ENCODE data around the gene PHF1. TPM values are rescaled to one million over a fixed set of nuclear protein-coding genes. Genes with fewer than 3 reads are reported as not detected.

The PHF1 gene
- total RNA-seq, 1 donor = 78.5 TPM

DNA sequence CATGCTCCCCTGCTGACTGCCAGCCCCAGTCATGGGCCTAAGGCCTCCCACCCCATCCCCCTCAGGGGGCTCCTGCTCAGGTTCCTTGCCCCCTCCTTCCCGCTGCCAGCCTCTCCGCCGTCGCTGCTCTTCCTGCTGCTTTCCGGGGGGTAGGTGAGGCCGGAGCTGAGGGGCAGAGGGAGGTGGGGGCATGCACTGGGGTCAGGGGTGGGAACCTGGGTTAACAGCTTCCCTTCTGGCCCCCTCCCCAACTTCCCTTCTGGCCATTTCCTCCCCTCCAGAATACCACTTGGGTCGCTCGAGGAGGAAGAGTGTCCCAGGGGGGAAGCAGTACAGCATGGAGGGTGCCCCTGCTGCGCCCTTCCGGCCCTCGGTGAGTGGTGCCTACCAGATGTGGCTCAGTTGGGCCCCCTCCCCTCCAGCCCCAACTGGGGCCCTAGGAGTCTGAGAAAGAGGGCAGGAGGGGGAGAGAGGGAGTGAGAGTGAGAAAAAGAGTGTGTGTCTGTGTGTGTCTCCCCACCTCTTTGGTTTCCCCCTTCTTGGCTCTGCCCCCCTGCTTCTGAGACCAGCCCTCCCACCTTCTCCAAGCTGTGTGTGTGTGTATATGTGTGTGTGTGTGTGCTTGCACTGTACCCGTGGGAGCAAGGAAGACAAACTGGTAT, 21.2 kb downstream of the PHF1 start:
- peaks cover 56% of the 10 kb centered on the region for H3K4me1 ChIP-seq (ENCODE audit: insufficient read depth, low read length)
- no peak overlapping the region for H3K4me3 ChIP-seq (ENCODE audit: low read length)

DNA sequence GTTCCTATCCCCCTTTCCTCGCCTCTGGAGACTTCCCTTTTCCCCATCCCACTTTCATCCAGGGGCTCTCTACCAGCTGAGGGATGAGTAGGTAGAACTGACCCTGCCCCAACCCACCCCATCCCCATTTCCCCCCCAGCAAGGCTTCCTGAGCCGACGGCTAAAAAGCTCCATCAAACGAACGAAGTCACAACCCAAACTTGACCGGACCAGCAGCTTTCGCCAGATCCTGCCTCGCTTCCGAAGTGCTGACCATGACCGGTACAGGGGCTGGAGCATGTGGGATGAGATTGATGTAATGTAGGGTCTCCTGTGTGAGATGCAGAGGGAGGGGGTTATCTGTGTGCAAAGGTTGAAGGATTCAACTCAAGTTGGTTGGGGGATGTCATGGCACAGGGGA, 21.7 kb downstream of the PHF1 start:
- no peaks in the 10 kb centered on the region for H3K27me3 ChIP-seq (ENCODE audit: insufficient read depth, low read length)
- peaks cover 51% of the 10 kb centered on the region for H3K4me1 ChIP-seq (ENCODE audit: insufficient read depth, low read length)
- H3K9me3 ChIP-seq (ENCODE audit: low read depth, low read length) = no peaks in the 10 kb centered on the region
- H3K4me3 ChIP-seq (ENCODE audit: low read length) = no peak overlapping the region

More for the DNA sequence above, 21.2 kb downstream of the PHF1 start:
- Histone ChIP-seq H3K9me3 (ENCODE audit: low read depth, low read length) (no peaks in the 10 kb centered on the region), H3K27me3 (ENCODE audit: insufficient read depth, low read length) (no peaks in the 10 kb centered on the region)

DNA sequence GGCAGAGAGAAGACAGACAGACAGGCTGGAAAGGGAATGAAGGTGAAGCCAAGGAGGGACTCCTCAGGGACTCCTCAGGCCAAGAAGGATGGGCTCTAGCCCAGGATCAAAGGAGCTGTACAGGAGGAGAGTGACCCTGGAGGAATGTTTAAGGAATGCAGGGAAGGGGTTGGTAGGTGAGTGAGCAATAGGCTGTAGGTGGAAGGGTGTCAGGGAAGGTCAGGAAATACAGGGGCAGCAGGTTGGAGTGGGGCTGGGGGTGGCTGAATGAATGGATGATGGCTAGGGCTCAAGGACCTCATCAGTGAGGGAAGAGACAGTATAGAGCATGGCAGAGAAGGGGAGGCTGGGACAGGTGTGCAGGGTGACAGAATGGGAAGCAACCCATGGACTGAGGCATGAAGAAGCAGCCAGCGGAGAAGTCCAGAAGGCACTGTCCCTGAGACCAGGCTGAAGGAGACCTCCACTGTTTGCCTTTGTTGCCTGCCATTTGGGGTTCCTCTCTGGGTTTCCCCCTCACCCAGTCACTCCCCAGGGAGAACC, 22.3 kb downstream of the PHF1 start:
- Histone ChIP-seq H3K4me1 (ENCODE audit: insufficient read depth, low read length) (peaks cover 49% of the 10 kb centered on the region), H3K27me3 (ENCODE audit: insufficient read depth, low read length) (no peaks in the 10 kb centered on the region), H3K4me3 (ENCODE audit: low read length) (no peak overlapping the region)

DNA sequence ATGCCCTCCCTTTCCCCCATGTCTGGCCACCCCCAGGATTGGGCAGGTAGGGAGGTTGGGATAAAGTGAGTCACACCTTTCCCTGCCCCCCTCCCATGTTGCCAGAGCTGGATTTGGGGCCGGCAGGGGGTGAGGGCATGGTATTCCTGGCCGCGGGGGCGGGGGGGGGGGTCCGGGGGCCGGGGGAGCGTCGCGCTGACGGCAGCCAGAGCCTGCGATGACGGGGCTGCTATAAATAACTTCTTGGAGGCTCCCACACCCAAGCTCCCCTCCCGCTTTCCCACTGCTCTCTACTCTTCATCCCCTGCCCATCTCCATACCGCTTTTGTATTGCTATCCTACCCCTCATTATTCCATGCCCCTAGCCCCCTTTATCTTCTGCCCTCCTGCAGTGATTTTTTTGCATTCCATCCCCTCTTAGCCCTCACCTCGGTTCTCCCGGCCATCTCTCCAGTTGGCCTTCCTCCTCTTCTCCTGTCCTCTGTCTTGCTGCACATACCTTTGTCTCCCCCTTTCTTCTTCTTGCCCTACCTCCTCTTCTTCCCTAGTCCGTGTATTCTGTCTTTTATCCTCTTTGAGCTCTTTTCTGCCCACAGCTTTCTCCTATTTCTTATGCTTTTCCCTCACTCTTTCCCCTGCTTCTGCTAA, 22.9 kb downstream of the PHF1 start:
- H3K9me3 ChIP-seq (ENCODE audit: low read depth, low read length) = no peaks in the 10 kb centered on the region
- peaks cover 44% of the 10 kb centered on the region for H3K4me1 ChIP-seq (ENCODE audit: insufficient read depth, low read length)
- no peaks in the 10 kb centered on the region for H3K27me3 ChIP-seq (ENCODE audit: insufficient read depth, low read length)
- H3K4me3 ChIP-seq (ENCODE audit: low read length) = no peak overlapping the region

More for the DNA sequence above, 22.3 kb downstream of the PHF1 start:
- no peaks in the 10 kb centered on the region for H3K9me3 ChIP-seq (ENCODE audit: low read depth, low read length)

DNA sequence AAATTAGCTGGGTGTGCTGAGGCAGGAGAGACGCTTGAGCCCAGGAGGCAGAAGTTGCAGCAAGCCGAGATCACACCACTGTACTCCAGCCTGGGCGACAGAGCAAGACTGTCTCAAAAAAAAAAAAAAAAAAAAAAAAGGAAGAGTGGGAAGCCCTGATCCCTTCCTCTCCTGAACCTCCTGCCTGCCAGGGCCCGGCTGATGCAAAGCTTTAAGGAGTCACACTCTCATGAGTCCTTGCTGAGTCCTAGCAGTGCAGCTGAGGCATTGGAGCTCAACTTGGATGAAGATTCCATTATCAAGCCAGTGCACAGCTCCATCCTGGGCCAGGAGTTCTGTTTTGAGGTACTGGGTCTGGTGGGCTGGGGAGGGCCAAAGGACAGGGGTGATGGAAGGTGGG, 24.1 kb downstream of the PHF1 start:
- Histone ChIP-seq H3K9me3 (ENCODE audit: low read depth, low read length) (no peaks in the 10 kb centered on the region), H3K4me3 (ENCODE audit: low read length) (no peak overlapping the region), H3K4me1 (ENCODE audit: insufficient read depth, low read length) (peaks cover 34% of the 10 kb centered on the region), H3K27me3 (ENCODE audit: insufficient read depth, low read length) (no peaks in the 10 kb centered on the region)

DNA sequence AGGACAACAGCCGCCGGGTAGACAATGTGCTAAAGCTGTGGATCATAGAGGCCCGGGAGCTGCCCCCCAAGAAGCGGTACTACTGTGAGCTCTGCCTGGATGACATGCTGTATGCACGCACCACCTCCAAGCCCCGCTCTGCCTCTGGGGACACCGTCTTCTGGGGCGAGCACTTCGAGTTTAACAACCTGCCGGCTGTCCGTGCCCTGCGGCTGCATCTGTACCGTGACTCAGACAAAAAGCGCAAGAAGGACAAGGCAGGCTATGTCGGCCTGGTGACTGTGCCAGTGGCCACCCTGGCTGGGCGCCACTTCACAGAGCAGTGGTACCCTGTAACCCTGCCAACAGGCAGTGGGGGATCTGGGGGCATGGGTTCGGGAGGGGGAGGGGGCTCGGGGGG, 26.9 kb downstream of the PHF1 start:
- Histone ChIP-seq H3K9me3 (ENCODE audit: low read depth, low read length) (no peaks in the 10 kb centered on the region), H3K27me3 (ENCODE audit: insufficient read depth, low read length) (no peaks in the 10 kb centered on the region), H3K4me1 (ENCODE audit: insufficient read depth, low read length) (peaks cover 7% of the 10 kb centered on the region), H3K4me3 (ENCODE audit: low read length) (no peak overlapping the region)

DNA sequence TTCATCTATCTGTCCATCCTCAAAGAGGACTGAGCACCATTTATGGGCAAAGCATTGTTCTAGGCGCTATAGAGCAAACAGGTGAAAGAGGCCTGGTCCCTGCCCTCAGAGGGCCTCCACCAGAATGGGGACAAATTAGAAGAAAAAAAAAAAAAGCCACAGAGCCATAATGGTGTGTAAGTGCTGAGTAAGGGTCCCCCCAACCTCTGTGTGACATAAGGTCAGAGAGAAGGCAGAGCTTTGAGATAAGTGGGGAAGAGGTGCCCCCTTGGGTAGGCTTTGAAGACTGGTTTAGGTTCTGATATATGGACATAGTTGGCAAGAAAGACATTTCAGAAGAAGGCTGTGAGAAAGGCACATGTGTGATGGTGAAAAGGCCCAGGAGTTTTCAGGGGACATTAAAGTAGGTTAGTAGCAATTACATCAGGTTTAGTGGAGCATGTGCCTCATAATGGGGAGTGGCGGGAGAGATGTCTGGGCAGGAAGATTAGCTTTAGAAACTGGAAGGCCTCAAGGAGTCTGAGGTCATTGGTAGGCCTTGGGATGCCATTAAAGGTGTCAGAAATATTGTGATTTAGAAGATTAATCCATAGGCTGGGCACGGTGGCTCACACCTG, 28.3 kb downstream of the PHF1 start:
- H3K27me3 ChIP-seq (ENCODE audit: insufficient read depth, low read length) = no peaks in the 10 kb centered on the region
- peaks cover 2% of the 10 kb centered on the region for H3K4me1 ChIP-seq (ENCODE audit: insufficient read depth, low read length)
- H3K9me3 ChIP-seq (ENCODE audit: low read depth, low read length) = no peaks in the 10 kb centered on the region
- H3K4me3 ChIP-seq (ENCODE audit: low read length) = no peak overlapping the region

DNA sequence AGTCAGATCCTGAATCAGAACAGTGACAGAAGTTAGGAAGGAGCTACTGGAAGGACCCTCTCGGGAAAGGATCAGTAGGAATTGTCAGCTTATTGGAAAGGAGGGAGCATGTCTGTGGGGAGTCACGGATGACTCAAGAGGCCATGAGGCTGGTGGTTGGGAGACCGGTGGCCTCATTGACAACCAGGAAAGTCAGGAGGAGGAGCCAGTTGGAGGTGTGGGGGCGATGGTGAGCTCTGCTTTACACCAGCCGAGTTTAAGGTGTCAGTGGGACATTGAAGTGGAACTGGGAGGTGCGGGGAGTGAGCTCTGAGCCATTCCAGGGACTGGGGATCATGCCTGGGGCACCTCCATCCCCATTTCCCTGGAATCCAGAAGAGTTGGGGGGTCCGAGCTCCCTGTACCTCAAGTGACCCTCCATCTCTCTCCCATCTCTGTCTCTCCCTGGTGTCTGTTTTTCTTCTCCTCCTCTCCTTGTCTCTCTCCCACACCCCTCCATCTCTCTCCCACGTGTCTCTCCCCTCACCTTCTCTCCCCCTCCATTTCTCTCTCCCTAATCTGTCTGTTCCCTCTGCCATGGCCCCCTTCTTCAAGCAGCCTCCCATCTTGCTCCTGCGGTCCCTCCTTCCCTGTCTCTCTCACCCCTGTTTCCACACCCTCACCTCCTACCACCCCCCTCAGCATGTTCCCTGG, 29.3 kb downstream of the PHF1 start:
- no peaks in the 10 kb centered on the region for H3K27me3 ChIP-seq (ENCODE audit: insufficient read depth, low read length)
- peaks cover 12% of the 10 kb centered on the region for H3K4me1 ChIP-seq (ENCODE audit: insufficient read depth, low read length)
- H3K9me3 ChIP-seq (ENCODE audit: low read depth, low read length) = no peaks in the 10 kb centered on the region
- H3K4me3 ChIP-seq (ENCODE audit: low read length) = no peak overlapping the region

DNA sequence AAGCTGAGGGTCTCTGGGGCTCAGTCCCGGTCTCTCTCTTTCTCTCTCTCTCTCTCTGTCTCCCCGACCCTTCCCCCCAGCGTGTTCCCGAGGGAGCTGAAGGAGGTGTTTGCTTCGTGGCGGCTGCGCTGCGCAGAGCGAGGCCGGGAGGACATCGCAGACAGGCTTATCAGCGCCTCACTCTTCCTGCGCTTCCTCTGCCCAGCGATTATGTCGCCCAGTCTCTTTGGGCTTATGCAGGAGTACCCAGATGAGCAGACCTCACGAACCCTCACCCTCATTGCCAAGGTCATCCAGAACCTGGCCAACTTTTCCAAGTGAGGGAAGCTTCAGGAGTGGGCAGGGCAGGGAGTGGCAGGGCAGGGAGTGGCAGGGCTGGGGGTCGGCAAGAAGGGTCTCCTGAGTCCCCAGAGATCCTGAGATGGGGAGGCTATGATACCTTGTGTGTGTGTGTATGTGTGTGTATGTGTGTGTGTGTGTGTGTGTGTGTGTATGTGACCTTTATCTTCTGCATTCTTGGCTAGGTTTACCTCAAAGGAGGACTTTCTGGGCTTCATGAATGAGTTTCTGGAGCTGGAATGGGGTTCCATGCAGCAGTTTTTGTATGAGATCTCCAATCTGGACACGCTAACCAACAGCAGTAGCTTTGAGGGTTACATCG, 30.0 kb downstream of the PHF1 start:
- peaks cover 19% of the 10 kb centered on the region for H3K4me1 ChIP-seq (ENCODE audit: insufficient read depth, low read length)
- H3K27me3 ChIP-seq (ENCODE audit: insufficient read depth, low read length) = no peaks in the 10 kb centered on the region
- no peak overlapping the region for H3K4me3 ChIP-seq (ENCODE audit: low read length)
- H3K9me3 ChIP-seq (ENCODE audit: low read depth, low read length) = no peaks in the 10 kb centered on the region

DNA sequence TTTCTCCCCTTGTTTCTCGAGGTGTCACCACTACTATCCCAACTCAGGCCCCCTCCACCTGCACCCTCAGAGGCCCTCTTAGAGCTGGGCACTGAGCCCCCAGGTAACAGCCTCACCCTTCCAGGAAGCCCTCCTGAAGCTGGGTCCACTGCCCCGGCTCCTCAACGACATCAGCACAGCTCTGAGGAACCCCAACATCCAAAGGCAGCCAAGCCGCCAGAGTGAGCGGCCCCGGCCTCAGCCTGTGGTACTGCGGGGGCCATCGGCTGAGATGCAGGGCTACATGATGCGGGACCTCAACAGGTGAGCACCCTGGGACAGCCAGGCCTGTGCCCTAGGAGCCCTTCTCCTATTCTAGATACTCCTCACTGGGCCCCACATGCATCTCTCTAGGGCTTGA, 30.6 kb downstream of the PHF1 start:
- H3K27me3 ChIP-seq (ENCODE audit: insufficient read depth, low read length) = no peaks in the 10 kb centered on the region
- no peak overlapping the region for H3K4me3 ChIP-seq (ENCODE audit: low read length)
- peaks cover 26% of the 10 kb centered on the region for H3K4me1 ChIP-seq (ENCODE audit: insufficient read depth, low read length)

DNA sequence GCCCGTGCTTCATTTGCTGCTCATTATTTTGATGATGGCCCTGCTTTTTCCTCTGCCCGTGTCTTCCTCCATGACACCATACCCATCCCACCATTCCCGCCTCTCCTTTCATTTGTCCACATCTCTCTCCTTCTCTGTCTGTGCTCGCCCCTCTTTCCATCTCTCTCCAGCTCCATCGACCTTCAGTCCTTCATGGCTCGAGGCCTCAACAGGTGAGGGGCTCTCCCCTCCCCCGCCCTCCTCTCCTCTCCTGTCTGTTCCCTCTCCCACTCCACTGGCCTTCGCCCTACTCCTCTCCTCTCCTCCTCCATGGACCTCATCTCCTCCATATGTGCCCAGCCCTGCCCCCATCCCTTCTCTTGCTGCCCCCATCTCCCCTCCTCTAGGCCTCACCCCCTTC, 31.5 kb downstream of the PHF1 start:
- no peaks in the 10 kb centered on the region for H3K27me3 ChIP-seq (ENCODE audit: insufficient read depth, low read length)
- H3K4me3 ChIP-seq (ENCODE audit: low read length) = no peak overlapping the region
- H3K9me3 ChIP-seq (ENCODE audit: low read depth, low read length) = no peaks in the 10 kb centered on the region

More for the DNA sequence above, 30.6 kb downstream of the PHF1 start:
- H3K9me3 ChIP-seq (ENCODE audit: low read depth, low read length) = no peaks in the 10 kb centered on the region

DNA sequence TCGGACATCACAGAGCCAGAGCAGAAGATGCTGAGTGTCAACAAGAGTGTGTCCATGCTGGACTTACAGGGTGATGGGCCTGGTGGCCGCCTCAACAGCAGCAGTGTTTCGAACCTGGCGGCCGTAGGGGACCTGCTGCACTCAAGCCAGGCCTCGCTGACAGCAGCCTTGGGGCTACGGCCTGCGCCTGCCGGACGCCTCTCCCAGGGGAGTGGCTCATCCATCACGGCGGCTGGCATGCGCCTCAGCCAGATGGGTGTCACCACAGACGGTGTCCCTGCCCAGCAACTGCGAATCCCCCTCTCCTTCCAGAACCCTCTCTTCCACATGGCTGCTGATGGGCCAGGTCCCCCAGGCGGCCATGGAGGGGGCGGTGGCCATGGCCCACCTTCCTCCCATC, 32.2 kb downstream of the PHF1 start:
- Histone ChIP-seq H3K9me3 (ENCODE audit: low read depth, low read length) (no peaks in the 10 kb centered on the region), H3K4me1 (ENCODE audit: insufficient read depth, low read length) (peaks cover 32% of the 10 kb centered on the region), H3K4me3 (ENCODE audit: low read length) (no peak overlapping the region), H3K27me3 (ENCODE audit: insufficient read depth, low read length) (no peaks in the 10 kb centered on the region)

More for the DNA sequence above, 31.5 kb downstream of the PHF1 start:
- peaks cover 32% of the 10 kb centered on the region for H3K4me1 ChIP-seq (ENCODE audit: insufficient read depth, low read length)

DNA sequence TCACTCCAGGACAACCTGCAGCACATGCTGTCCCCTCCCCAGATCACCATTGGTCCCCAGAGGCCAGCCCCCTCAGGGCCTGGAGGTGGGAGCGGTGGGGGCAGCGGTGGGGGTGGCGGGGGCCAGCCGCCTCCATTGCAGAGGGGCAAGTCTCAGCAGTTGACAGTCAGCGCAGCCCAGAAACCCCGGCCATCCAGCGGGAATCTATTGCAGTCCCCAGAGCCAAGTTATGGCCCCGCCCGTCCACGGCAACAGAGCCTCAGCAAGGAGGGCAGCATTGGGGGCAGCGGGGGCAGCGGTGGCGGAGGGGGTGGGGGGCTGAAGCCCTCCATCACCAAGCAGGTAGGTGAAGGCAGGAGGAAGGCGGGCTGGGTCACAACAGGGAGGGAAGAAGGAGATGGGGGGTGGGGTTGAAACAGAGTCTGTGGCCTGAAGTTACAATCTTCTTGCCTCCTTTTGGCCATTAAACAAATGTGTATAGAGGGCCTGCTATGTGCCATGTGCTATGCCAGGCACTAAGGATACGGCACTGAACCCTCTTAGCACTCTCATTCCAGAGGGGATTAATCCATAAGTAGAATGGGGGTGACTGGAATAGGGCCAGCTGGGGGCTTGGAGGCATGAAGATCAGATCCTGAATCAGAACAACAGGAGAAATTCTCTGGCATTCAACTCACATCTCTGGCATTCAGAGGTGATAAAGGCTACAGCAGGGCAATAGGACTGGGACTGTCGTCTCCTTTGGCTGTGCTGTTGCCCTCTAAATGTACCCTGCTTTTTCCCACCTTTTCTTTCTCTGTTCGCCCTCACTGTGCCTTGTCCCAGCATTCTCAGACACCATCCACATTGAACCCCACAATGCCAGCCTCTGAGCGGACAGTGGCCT, 33.0 kb downstream of the PHF1 start:
- Histone ChIP-seq H3K27me3 (ENCODE audit: insufficient read depth, low read length) (no peaks in the 10 kb centered on the region), H3K4me1 (ENCODE audit: insufficient read depth, low read length) (peaks cover 36% of the 10 kb centered on the region), H3K4me3 (ENCODE audit: low read length) (no peak overlapping the region), H3K9me3 (ENCODE audit: low read depth, low read length) (no peaks in the 10 kb centered on the region)

DNA sequence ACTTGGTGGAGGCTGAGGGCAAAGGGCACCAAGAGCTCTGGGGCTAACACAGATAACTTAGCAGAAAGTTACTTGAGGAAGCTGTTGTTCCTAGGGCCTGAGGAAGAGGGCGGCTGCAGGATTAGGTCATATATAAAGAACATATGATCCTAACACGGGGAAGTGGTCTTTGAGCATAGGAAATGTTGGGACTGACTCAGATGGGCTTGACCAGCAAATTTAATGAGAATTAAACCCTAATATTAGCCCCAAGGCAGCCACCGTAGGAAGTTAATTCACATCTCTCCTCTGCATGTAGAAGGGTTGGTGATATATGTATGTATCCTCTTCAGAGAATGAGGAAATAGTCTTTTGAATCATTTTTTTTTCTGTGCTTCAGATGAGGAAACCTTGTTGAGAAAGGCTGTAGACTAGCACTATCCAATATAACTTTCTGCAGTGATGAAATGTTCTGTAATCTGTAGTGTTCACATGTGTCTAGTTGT, 34.3 kb downstream of the PHF1 start:
- no peaks in the 10 kb centered on the region for H3K9me3 ChIP-seq (ENCODE audit: low read depth, low read length)
- peaks cover 48% of the 10 kb centered on the region for H3K4me1 ChIP-seq (ENCODE audit: insufficient read depth, low read length)
- no peak overlapping the region for H3K4me3 ChIP-seq (ENCODE audit: low read length)
- H3K27me3 ChIP-seq (ENCODE audit: insufficient read depth, low read length) = no peaks in the 10 kb centered on the region

All from mononuclear cell (primary cell).